Left lung (tissue), 8 donors: ENCODE measurements around the gene BBS9. TPM values are rescaled to one million over a fixed set of nuclear protein-coding genes. Genes with fewer than 3 reads are reported as not detected.

Experiments used
- polyA plus RNA-seq, 6 donors: library from polyadenylated mRNA; unstranded; fragments of 120-200 nt; gene quantifications; one replicate each; pipeline ENCODE4 v1.2.1, GENCODE V29; 2013; ENCODE audit not compliant: insufficient read length in 6 of 6
- total RNA-seq, 2 donors: library from RNA; stranded (reverse); fragmentation: NEBNext Ultra II Directional; extraction: Animal tissue kit (Norgen Biotek cat#: 25700); gene quantifications; one replicate each; pipeline ENCODE4 v1.2.1, GENCODE V29; 2021
- donor health status: DM: no; HTN: yes; CAD: no.
- donor health status: DM: no; HTN: no; CAD: no.

BBS9 gene
- total and polyA plus RNA-seq, 8 donors: 14.5 to 25.1 (median 19.1) TPM

Other genes with a start within 250 kb of the BBS9 start
- gene KBTBD2, start 237.8 kb upstream of the BBS9 start, total RNA-seq: 10 to 100 TPM; 28.7 to 36.8 TPM
- 10 to 100 TPM; 59.2 to 70.4 (median 62.7) TPM for gene KBTBD2, start 237.8 kb upstream of the BBS9 start, polyA plus RNA-seq
- gene FKBP9, start 172.1 kb upstream of the BBS9 start, total RNA-seq: 100 to 1,000 TPM in 1 of 2 donors, 10 to 100 TPM in 1; 91.4 to 130 TPM
- gene FKBP9, start 172.1 kb upstream of the BBS9 start, polyA plus RNA-seq: 100 to 1,000 TPM; 169 to 264 (median 214) TPM
- gene NT5C3A, start 66.8 kb upstream of the BBS9 start, total RNA-seq: 10 to 100 TPM; 21.8 to 26.5 TPM
- 10 to 100 TPM; 37.7 to 45.8 (median 41.3) TPM for gene NT5C3A, start 66.8 kb upstream of the BBS9 start, polyA plus RNA-seq
- gene RP9, start 20.2 kb upstream of the BBS9 start, total RNA-seq: 10 to 100 TPM; 11.3 to 11.5 TPM
- gene RP9, start 20.2 kb upstream of the BBS9 start, polyA plus RNA-seq: 10 to 100 TPM; 33.6 to 44.3 (median 35.1) TPM